Liver (tissue), 3 donors: Measurements from ENCODE around the gene RYR1.

Experiments used
- ATF3 ChIP-seq: IDR thresholded peaks from 2 replicates; pipeline ENCODE4 v1.6.1; 2016; ENCODE audit warnings: antibody characterized with exemption
- CTCF ChIP-seq: fragments of 150-350 bp; IDR thresholded peaks from 2 replicates; pipeline ENCODE4 v1.5.1; 2017; ENCODE audit warnings: improper control_type of control experiment, low read depth, low read length; ENCODE audit not compliant: missing input control
- MAX ChIP-seq: IDR thresholded peaks from 2 replicates; pipeline ENCODE4 v1.6.1; 2016; ENCODE audit warnings: antibody characterized with exemption
- REST ChIP-seq: IDR thresholded peaks from 2 replicates; pipeline ENCODE4 v1.6.1; 2016; ENCODE audit warnings: antibody characterized with exemption, mild to moderate bottlenecking
- TAF1 ChIP-seq: conservative IDR thresholded peaks from 2 replicates; pipeline ENCODE4 v1.6.1; 2016; ENCODE audit warnings: antibody characterized with exemption, mild to moderate bottlenecking
- YY1 ChIP-seq: IDR thresholded peaks from 2 replicates; pipeline ENCODE4 v1.6.1; 2016; ENCODE audit warnings: antibody characterized with exemption, mild to moderate bottlenecking
- ZBTB33 ChIP-seq: IDR thresholded peaks from 2 replicates; pipeline ENCODE4 v1.6.1; 2016; ENCODE audit warnings: antibody characterized with exemption
- donor health status: healthy.
- donor health status: healthy.

- no peak for TF ChIP-seq CTCF
- no peak for TF ChIP-seq TAF1
- TF ChIP-seq ZBTB33: no peak
- no peak for TF ChIP-seq MAX
- TF ChIP-seq YY1: no peak
- TF ChIP-seq ATF3: no peak
- TF ChIP-seq REST: no peak
Observed at GRCh38 chr19:38549061-38549460, 115.6 kb downstream of the RYR1 start.
